Neutrophil (primary cell): ENCODE measurements around the gene ACTRT1.

ENCODE experiments used
- H3K27ac ChIP-seq: fragments of 200-600 bp; sonication (generic); 2 replicates; pipeline ENCODE4 v1.5.1; 2016; ENCODE audit warnings: mild to moderate bottlenecking, moderate library complexity
- H3K27me3 ChIP-seq: fragments of 200-600 bp; sonication (generic); 2 replicates; pipeline ENCODE4 v1.6.0; 2016; ENCODE audit warnings: mild to moderate bottlenecking
- H3K36me3 ChIP-seq: fragments of 200-600 bp; sonication (generic); 2 replicates; pipeline ENCODE4 v1.5.1; 2017
- H3K4me1 ChIP-seq, 2 experiments: fragments of 200-600 bp in 1 of 2; sonication (generic) in 1 of 2; 1 replicate in 1 of 2; 2 replicates in 1 of 2; pipeline versions ENCODE4 v1.5.1 to v1.6.1; 2013 to 2016; ENCODE audit warnings: low read depth in 1 of 2, low read length in 1 of 2, mild to moderate bottlenecking in 1 of 2, moderate library complexity in 1 of 2; ENCODE audit not compliant: control insufficient read depth in 1 of 2, insufficient read depth in 1 of 2
- H3K4me3 ChIP-seq, 2 experiments: fragments of 200-600 bp in 1 of 2; sonication (generic) in 1 of 2; 1 replicate in 1 of 2; 2 replicates in 1 of 2; pipeline ENCODE4 v1.5.1; 2013 to 2016; ENCODE audit warnings: low read depth in 1 of 2, low read length in 1 of 2, mild to moderate bottlenecking in 1 of 2, moderate library complexity in 1 of 2
- H3K9me3 ChIP-seq: fragments of 200-600 bp; sonication (generic); 2 replicates; pipeline ENCODE4 v1.5.1; 2016
- CTCF ChIP-seq: fragments of 200-600 bp; sonication (generic); IDR thresholded peaks from 2 replicates; pipeline ENCODE4 v1.5.1; 2016; ENCODE audit warnings: antibody characterized with exemption

Gene ACTRT1

GRCh38 chrX:128052303-128052702, at the start of gene ACTRT1:
Gene ACTRT1 (minus strand): TSS chrX:128052403. CDS start chrX:128052206, 197 bp downstream.
- TF ChIP-seq CTCF: no peak
- H3K27me3 ChIP-seq: no peaks in the 10 kb centered on the region
- no peak within 1 kb of the TSS for H3K27ac ChIP-seq
- no peak within 1 kb of the TSS for H3K4me3 ChIP-seq
- H3K36me3 ChIP-seq: no peaks in the 10 kb centered on the region
- no peaks in the 10 kb centered on the region for H3K4me1 ChIP-seq
- H3K9me3 ChIP-seq: no peaks in the 10 kb centered on the region

- no peaks in the 10 kb centered on the region for H3K36me3 ChIP-seq
- no peaks in the 10 kb centered on the region for H3K9me3 ChIP-seq
- H3K27me3 ChIP-seq: no peaks in the 10 kb centered on the region
- H3K4me1 ChIP-seq: no peaks in the 10 kb centered on the region
- TF ChIP-seq CTCF: no peak
- no peak overlapping the region for H3K4me3 ChIP-seq
- H3K27ac ChIP-seq: no peak overlapping the region
Measured at GRCh38 chrX:128078545-128078944, 26.3 kb upstream of the ACTRT1 start.

GRCh38 chrX:128057421-128057820, 5.2 kb upstream of the ACTRT1 start:
- no peak overlapping the region for H3K4me3 ChIP-seq
- H3K4me1 ChIP-seq: no peaks in the 10 kb centered on the region
- no peaks in the 10 kb centered on the region for H3K27me3 ChIP-seq
- TF ChIP-seq CTCF: no peak
- H3K27ac ChIP-seq: no peak overlapping the region
- no peaks in the 10 kb centered on the region for H3K9me3 ChIP-seq
- H3K36me3 ChIP-seq: no peaks in the 10 kb centered on the region

- TF ChIP-seq CTCF: no peak
- Histone ChIP-seq H3K9me3 (no peaks in the 10 kb centered on the region), H3K27ac (no peak overlapping the region), H3K4me3 (no peak overlapping the region), H3K4me1 (no peaks in the 10 kb centered on the region), H3K27me3 (no peaks in the 10 kb centered on the region), H3K36me3 (no peaks in the 10 kb centered on the region)
Measured at GRCh38 chrX:128051526-128051925, 677 bp downstream of the ACTRT1 start.

DNA sequence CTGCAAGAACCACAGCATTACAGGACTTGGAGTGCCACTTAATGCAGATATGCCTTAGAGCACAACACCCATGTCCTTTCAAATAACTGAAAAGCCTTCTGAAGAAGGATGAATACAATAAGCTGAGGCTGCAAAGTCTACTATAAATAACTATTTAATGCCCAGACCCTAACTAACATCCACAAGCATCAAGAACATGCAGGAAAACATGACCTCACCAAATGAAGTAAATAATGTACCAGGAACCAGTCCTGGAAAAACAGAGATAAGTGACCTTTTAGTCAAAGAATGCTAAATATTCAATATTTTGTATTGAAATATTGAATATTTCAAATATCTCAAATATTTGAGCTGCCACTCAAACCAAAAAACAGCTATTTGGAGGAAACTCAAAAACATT, 16.9 kb downstream of the ACTRT1 start:
- Histone ChIP-seq H3K9me3 (no peaks in the 10 kb centered on the region), H3K4me3 (no peak overlapping the region), H3K4me1 (no peaks in the 10 kb centered on the region), H3K27ac (no peak overlapping the region), H3K27me3 (no peaks in the 10 kb centered on the region), H3K36me3 (no peaks in the 10 kb centered on the region)
- no peak for TF ChIP-seq CTCF

- H3K27ac ChIP-seq: no peak overlapping the region
- no peak for TF ChIP-seq CTCF
- no peaks in the 10 kb centered on the region for H3K27me3 ChIP-seq
- H3K4me3 ChIP-seq: no peak overlapping the region
- H3K4me1 ChIP-seq: no peaks in the 10 kb centered on the region
- H3K36me3 ChIP-seq: no peaks in the 10 kb centered on the region
- H3K9me3 ChIP-seq: no peaks in the 10 kb centered on the region
Measured at GRCh38 chrX:128021566-128021965, 30.6 kb downstream of the ACTRT1 start.
